HepG2 (cell line): ENCODE measurements around the gene KLF6. TPM values are rescaled to one million over a fixed set of nuclear protein-coding genes. Genes with fewer than 3 reads are reported as not detected.
A peak's percentile ranks its signal among the peaks of the same experiment; 100 is the strongest.

Source experiments
- ATAC-seq: fragments of 200-7000 bp; cut with Tn5 transposase; 3 replicates; pipeline ENCODE4 v1.9.1; 2020; ENCODE audit warnings: mild to moderate bottlenecking, moderate library complexity
- BruUV-seq: library from RNA; stranded (reverse); fragments of 400-500 nt; replicated peaks from 2 replicates; lab custom pipeline; 2021; lab: Mats Ljungman, UMichigan
- CTCF ChIA-PET: fragments of 300-600 bp; formaldehyde crosslinking; extraction: SDS; loops from one replicate; lab custom pipeline; 2021; ENCODE audit warnings: low total read pairs, inconsistent platforms, low intra/inter-chr PET ratio; lab: Yijun Ruan, JAX
- POLR2A ChIA-PET: fragments of 350-600 bp; sonication (Branson Sonifier 250); formaldehyde crosslinking; loops from one replicate; lab custom pipeline; 2020; ENCODE audit warnings: antibody characterized with exemption, inconsistent platforms; lab: Yijun Ruan, JAX
- DNase-seq: peaks from one replicate; pipeline ENCODE4 v3.0.0-alpha.2; 2015; ENCODE audit warnings: low spot score
- FAIRE-seq: peaks from 3 replicates; lab custom pipeline; 2011; peaks lifted over from hg19 to GRCh38; lab: Jason Lieb, UNC
- H2AFZ ChIP-seq: one replicate; pipeline ENCODE4 v1.6.1; 2011; ENCODE audit warnings: low read length, inconsistent platforms
- H3K27ac ChIP-seq: fragments of 300-600 bp; 3 replicates; pipeline ENCODE4 v1.8.0; 2011; ENCODE audit warnings: mixed run types, mild to moderate bottlenecking, mixed read lengths, low read length, inconsistent platforms; ENCODE audit not compliant: insufficient read depth; ENCODE audit errors: extremely low read length
- H3K27me3 ChIP-seq, 2 experiments: fragments of 200-600 bp in 1 of 2; 2 replicates in 1 of 2; 3 replicates in 1 of 2; pipeline versions ENCODE4 v1.6.0 to v1.8.0; 2011; ENCODE audit warnings: low read length in 2 of 2, mild to moderate bottlenecking in 2 of 2, moderate library complexity in 2 of 2, inconsistent platforms in 1 of 2; ENCODE audit not compliant: insufficient read depth in 2 of 2, control insufficient read depth in 1 of 2
- H3K36me3 ChIP-seq, 2 experiments: fragments of 200-600 bp in 1 of 2; replicated peaks in 1 of 2; 2 replicates in 1 of 2; 3 replicates in 1 of 2; pipeline versions ENCODE4 v1.5.1 to v1.8.0; 2011; ENCODE audit warnings: low read length in 2 of 2, inconsistent platforms in 1 of 2; ENCODE audit not compliant: insufficient read depth in 2 of 2, control insufficient read depth in 1 of 2
- H3K4me1 ChIP-seq: 2 replicates; pipeline ENCODE4 v1.5.1; 2012; ENCODE audit warnings: low read length, inconsistent platforms; ENCODE audit not compliant: insufficient read depth
- H3K4me2 ChIP-seq: 2 replicates; pipeline ENCODE4 v1.6.0; 2011; ENCODE audit warnings: low read depth, low read length, inconsistent platforms
- H3K4me3 ChIP-seq, 3 experiments: fragments of 200-600 bp in 1 of 3; sonication (generic), shearing (Covaris generic) in 1 of 3; replicated peaks in 1 of 3; 2 replicates each; pipeline ENCODE4 v1.5.1; 2011 to 2016; ENCODE audit warnings: low read length in 3 of 3, inconsistent platforms in 2 of 3, low read depth in 2 of 3, mild to moderate bottlenecking in 2 of 3, control low read depth in 1 of 3, mixed read lengths in 1 of 3; ENCODE audit not compliant: insufficient read depth in 1 of 3
- H3K79me2 ChIP-seq: one replicate; pipeline ENCODE4 v1.6.1; 2011; ENCODE audit warnings: low read length, inconsistent platforms; ENCODE audit not compliant: insufficient read depth
- H3K9ac ChIP-seq: 2 replicates; pipeline ENCODE4 v1.6.0; 2011; ENCODE audit warnings: mild to moderate bottlenecking, low read depth, low read length, inconsistent platforms; ENCODE audit not compliant: insufficient read depth
- H3K9me3 ChIP-seq: 2 replicates; pipeline ENCODE4 v1.5.1; 2012; ENCODE audit warnings: mild to moderate bottlenecking, low read length
- H4K20me1 ChIP-seq: 2 replicates; pipeline ENCODE4 v1.6.0; 2011; ENCODE audit warnings: inconsistent platforms, mild to moderate bottlenecking, low read length, moderate library complexity; ENCODE audit not compliant: insufficient read depth
- ATM ChIP-seq: fragments of 450-650 bp; IDR thresholded peaks from 2 replicates; pipeline ENCODE4 v1.7.1; 2017; ENCODE audit warnings: mild to moderate bottlenecking, borderline replicate concordance
- FOXP1 ChIP-seq, 2 experiments: fragments of 450-650 bp in 1 of 2; IDR thresholded peaks; 2 replicates each; pipeline ENCODE4 v1.6.1; 2017 to 2018; ENCODE audit warnings: antibody characterized with exemption in 1 of 2
- IKZF1 ChIP-seq: fragments of 450-650 bp; IDR thresholded peaks from 2 replicates; pipeline ENCODE4 v1.7.1; 2016
- RAD51 ChIP-seq: fragments of 450-650 bp; IDR thresholded peaks from 2 replicates; pipeline ENCODE4 v1.6.1; 2016; ENCODE audit warnings: borderline replicate concordance
- REL ChIP-seq: sonication (generic); formaldehyde crosslinking; conservative IDR thresholded peaks from 2 replicates; pipeline ENCODE4 v1.8.0; 2022; ENCODE audit warnings: mild to moderate bottlenecking, missing genetic modification reagents, moderate library complexity
- SKIL ChIP-seq: sonication (generic); formaldehyde crosslinking; IDR thresholded peaks from 2 replicates; pipeline ENCODE4 v1.8.0; 2022; ENCODE audit warnings: missing genetic modification reagents, mild to moderate bottlenecking, moderate library complexity, borderline replicate concordance
- ZBTB38 ChIP-seq: sonication (generic); formaldehyde crosslinking; IDR thresholded peaks from 2 replicates; pipeline ENCODE4 v1.5.1; 2020; ENCODE audit warnings: mild to moderate bottlenecking, missing genetic modification reagents
- ZNF839 ChIP-seq: sonication (generic); formaldehyde crosslinking; IDR thresholded peaks from 2 replicates; pipeline ENCODE4 v1.4.0; 2020; ENCODE audit warnings: missing genetic modification reagents, mild to moderate bottlenecking, borderline replicate concordance
- WGBS: methylation state at CpG from one replicate; pipeline ENCODE4 v1.1.6; 2017; ENCODE audit warnings: low lambda C conversion rate; 5-methylcytosine and 5-hydroxymethylcytosine counted together
- in situ Hi-C: cut with HindIII; loops from 2 replicates; pipeline ENCODE4 v1.10.0; 2017; ENCODE audit warnings: low pct_unique_long_range_greater_than_20kb; ENCODE audit not compliant: extremely low pct_ligation_motif_present
- intact Hi-C: fragments of 100-400 bp; cut with micrococcal nuclease; formaldehyde crosslinking; loops from one replicate; pipeline ENCODE4 v1.10.0; 2022; ENCODE audit not compliant: unreplicated experiment
- polyA plus RNA-seq, 8 experiments: library from polyadenylated mRNA; depleted of rRNA in 3 of 8; stranded (reverse) in 7 of 8; unstranded in 1 of 8; fragments of >200 nt; fragmentation: Illumina TruSeq in 4 of 8; extraction: Trizol in 4 of 8; gene quantifications; 2 replicates each; pipeline versions ENCODE4 v1.2.1 to v1.2.3, GENCODE V29; 2011 to 2016; ENCODE audit warnings: low read depth in 4 of 8, missing spikeins in 1 of 8, mixed read lengths in 1 of 8; ENCODE audit not compliant: insufficient read depth in 1 of 8
- total RNA-seq, 5 experiments: library from RNA; depleted of rRNA; stranded (reverse); fragments of >200 nt; fragmentation: Illumina TruSeq; extraction: Trizol; gene quantifications; 2 replicates each; pipeline ENCODE4 v1.2.3, GENCODE V29; 2016; ENCODE audit warnings: low read depth in 1 of 5

KLF6 gene
- total and polyA plus RNA-seq, 2 of the 13 experiments (the other 11 are each of a cell fraction or from before 2014, with no cell fraction given), result 27.0 to 71.9 TPM

GRCh38 chr10:3803295-3803926 is 18.4 kb upstream of the KLF6 start:
- WGBS, result 90% methylated on average over 11 of the region's 11 CpGs
- BruUV-seq, result no TSS peak
- ATAC-seq, result no peak
- Histone ChIP-seq H2AFZ (no peak overlapping the region), H3K79me2 (no peaks in the 10 kb centered on the region), H3K9ac (no peak overlapping the region), H4K20me1 (no peaks in the 10 kb centered on the region), H3K9me3 (no peaks in the 10 kb centered on the region), H3K36me3 (no peaks in the 10 kb centered on the region)
- intact Hi-C loops, result no loop called here
- no peak for FAIRE-seq
- in situ Hi-C loops, result no loop called here
- TF ChIP-seq REL, result no peak
- TF ChIP-seq ZBTB38, result peak; percentile 78
- TF ChIP-seq, all 625 proteins: peak for 1
- no peak overlapping the region for H3K27ac ChIP-seq
- ChIA-PET POLR2A (no interaction called here), CTCF (no interaction called here)
- H3K4me2 ChIP-seq, result no peak overlapping the region
- peaks cover 59% of the 10 kb centered on the region for H3K4me1 ChIP-seq
- H3K27me3 ChIP-seq, result no peaks in the 10 kb centered on the region
- no peak overlapping the region for H3K4me3 ChIP-seq
- no peak for DNase-seq

- Histone ChIP-seq H3K36me3 (no peaks in the 10 kb centered on the region), H3K4me1 (peaks cover 52% of the 10 kb centered on the region), H3K27ac (no peak overlapping the region), H3K79me2 (no peaks in the 10 kb centered on the region), H3K4me3 (no peak overlapping the region), H3K4me2 (no peak overlapping the region), H3K9ac (no peak overlapping the region), H4K20me1 (no peaks in the 10 kb centered on the region), H3K9me3 (no peaks in the 10 kb centered on the region), H3K27me3 (no peaks in the 10 kb centered on the region), H2AFZ (no peak overlapping the region)
- 94% methylated on average over 8 of the region's 8 CpGs for WGBS
- peak; percentile 63 for FAIRE-seq
- BruUV-seq, result no TSS peak
- intact Hi-C loops (no loop called here), in situ Hi-C loops (no loop called here)
- no peak for DNase-seq
- CTCF ChIA-PET, result no interaction called here
- POLR2A ChIA-PET, result interaction anchor here (1.5 to 4.9 kb wide), 2 partner anchors 18 to 49 kb away, joined by 5 to 34 read pairs; partner anchors contain the start of gene KLF6
- ATAC-seq, result no peak
- peak; percentile 41; the same call in 1 of the 2 replicates for TF ChIP-seq IKZF1
- peak; percentile 35; the same call in 1 of the 2 replicates for TF ChIP-seq RAD51
- TF ChIP-seq ZNF839 (CRISPR knock-in tag), result no peak
- TF ChIP-seq ATM, result peak; percentile 29; the same call in 1 of the 2 replicates
- TF ChIP-seq SKIL (CRISPR knock-in tag), result peak; percentile 41; the same call in 1 of the 2 replicates
- TF ChIP-seq FOXP1 (IDR thresholded peaks at IDR 0.05), result peak; percentile 57
- no peak for TF ChIP-seq FOXP1 (CRISPR knock-in tag; IDR thresholded peaks at IDR 0.05)
Observed at GRCh38 chr10:3802526-3803265, 17.7 kb upstream of the KLF6 start.
